Non-pigmented ciliary epithelial cell (primary cell): ENCODE measurements around the gene TMSB10.
"Not testable (repeated sequence)": the region's sequence is repeated elsewhere in the genome, so short reads cannot be mapped to it uniquely, and the experiment has no call there.

ENCODE experiments used
- DNase-seq: peaks from one replicate; pipeline ENCODE4 v3.0.0-alpha.2; 2010; ENCODE audit warnings: low read depth

TMSB10 gene

DNA sequence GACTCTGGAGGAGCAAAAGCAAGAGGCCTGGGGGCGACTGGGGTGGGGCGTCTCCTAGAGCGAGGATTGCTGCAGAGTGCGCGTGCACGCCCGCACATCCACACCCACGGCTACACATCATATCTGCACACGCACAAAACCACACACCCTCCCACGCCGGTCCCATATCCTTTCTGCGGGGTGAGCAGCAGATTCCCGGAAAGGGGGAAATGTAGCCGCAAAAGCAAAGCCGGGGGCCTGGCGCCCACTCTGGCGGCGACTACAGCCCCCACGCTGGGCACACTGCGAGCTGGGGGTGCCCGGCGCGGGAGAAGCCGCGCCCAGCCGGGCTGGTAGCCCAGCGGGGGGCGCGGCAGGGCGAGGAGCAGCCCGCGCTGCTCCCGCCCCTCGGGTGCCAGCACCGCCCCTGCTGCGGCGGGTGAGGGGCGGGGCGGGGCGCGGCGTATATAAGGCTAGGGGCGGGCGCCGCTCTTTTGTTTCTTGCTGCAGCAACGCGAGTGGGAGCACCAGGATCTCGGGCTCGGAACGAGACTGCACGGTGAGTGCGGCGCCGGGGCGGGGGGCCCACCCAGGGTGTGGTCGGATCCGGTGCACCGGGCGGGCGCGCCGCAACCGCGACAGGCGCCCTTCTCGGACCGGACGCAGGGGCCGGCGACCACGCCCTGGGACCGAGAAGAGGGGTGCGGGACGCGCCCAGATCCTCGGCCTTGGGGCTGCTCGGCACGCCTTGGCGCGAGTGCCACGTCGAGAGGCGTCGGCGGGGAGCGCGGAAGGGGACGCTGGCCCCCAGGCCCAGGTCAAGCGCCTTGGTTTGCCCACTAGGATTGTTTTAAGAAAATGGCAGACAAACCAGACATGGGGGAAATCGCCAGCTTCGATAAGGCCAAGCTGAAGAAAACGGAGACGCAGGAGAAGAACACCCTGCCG lies at the start of gene TMSB10:
Gene TMSB10, plus strand, starts transcription at position 476 of the 927 bp plus-strand sequence.
- no peak for DNase-seq

- DNase-seq = no peak
Measured at GRCh38 chr2:84855731-84856130, 49.7 kb upstream of the TMSB10 start.

DNA sequence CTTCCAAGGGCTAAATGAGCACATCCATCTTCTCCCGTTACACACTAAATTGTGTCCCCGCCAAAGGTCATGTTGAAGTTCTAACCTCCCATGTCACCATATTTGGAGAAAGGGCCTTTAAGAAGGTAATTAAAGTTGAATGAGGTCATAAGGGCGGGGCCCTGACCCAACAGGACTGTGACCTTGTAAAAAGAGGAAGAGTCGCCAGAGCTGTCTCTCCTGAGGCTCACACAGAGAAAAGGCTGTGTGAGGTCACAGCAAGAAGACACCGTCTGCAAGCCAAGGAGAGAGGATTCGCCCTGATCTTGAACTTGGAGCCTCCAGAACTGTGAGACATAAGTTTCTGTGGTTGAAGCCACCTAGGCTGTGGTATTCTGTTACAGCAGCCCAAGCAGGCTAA lies 48.7 kb upstream of the TMSB10 start:
- DNase-seq = no peak

- no peak for DNase-seq
Measured at GRCh38 chr2:84857566-84857965, 47.9 kb upstream of the TMSB10 start.

DNA sequence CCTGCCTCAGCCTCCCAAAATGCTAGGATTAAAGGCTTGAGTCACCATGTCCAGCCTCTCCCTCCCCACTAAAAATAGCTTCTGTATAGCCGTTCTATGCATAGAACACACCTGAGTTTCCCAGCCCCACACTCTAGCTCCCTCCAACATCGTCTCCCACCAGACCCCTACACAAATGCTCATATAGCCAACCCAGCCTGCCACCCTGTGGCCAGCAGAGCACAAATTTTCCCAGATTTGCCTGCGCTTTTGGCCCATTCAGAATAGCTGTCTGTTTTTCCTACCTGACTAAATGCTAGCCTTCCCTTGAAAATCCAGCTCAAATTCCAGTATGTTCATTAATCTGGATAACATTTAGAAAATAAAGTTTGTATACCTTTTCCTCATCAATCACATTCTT lies 47.3 kb upstream of the TMSB10 start:
- DNase-seq = no peak

DNA sequence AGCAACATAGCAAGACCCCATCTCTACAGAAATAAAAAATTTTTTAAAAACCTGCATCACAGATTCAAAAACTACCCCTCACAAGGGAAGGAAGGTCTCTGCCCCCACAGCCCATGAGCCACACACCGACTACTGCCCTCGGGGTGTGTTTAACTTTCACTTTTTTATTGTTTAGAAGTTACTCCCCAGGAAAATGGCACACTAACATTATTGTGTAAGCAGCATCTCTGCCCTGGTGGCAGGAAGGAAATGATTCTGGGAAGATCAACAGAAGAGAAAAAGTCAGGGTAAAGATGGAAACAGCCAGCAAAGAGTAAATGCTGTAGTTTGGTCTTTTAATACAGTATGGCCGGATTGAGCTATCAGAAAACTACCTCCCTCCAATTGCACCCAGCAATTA lies 46.5 kb upstream of the TMSB10 start:
- DNase-seq = no peak

DNA sequence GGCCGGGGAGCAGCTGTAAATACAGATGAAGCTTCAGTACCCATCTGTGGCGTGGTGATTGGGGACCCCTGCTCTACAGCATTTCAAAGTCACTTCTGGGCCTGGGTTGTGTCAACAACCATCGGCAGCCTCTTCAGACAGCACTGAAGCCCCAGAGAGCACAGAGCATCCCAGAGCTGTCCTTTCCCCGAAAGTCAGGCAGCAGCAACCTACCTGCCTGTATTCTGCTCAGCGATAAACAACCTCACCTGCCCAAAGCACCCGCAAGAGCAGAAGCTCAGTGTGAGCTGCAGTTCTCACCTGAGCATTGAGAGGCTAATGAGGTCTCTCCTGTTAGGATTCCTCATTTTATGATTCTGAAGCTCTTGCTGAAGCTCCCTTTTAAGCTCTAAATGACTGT lies 43.9 kb upstream of the TMSB10 start:
- DNase-seq = no peak

DNA sequence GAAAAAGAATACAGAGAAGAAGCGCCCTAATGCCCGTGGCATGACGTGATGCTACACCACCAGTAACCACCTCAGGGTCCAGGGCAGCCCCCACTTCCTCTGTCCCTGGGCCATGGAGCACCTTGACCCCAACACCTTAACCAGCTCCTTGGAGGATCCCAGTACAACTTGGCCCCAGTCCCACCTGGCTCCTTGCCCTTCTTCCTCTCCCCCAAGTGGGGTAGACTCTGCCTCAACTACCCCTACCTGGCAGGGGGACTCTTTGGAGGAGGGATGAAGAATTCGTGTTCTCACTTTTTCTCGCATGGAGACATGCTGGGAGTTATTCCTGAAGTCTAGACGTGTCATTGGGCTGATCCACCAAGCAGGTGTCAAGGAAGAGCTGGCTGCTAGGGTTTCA lies 43.5 kb upstream of the TMSB10 start:
- DNase-seq = no peak

DNA sequence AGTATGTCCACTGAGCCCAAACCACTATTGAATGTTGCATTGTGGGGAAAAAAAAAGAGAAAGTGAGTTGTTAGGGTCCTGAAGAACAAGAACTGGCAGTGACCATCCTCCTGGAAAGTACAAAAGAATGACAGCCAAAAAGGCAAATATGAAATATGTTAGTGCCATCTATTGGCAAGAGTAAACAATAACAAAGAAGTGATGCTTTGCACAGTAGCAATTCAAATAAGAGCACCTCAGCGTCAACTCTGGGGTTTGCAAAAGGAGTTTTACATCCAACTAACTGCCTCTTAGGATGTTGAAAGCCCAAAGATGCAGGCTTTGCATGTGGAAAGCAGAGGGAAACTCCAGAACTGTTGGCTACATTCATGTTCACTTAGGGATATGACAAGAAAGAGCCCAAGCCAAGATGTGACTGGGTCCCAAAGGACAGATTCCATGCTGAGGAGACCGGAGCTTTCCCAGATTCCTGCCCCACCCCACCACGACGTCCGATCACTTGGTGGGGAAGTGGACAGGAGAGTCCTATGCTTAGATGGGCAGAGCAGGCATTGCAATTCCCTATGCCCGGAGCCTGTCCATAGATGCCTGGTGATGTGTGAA lies 40.2 kb upstream of the TMSB10 start:
- no peak for DNase-seq

- DNase-seq = no peak
Measured at GRCh38 chr2:84866122-84866521, 39.3 kb upstream of the TMSB10 start.

DNA sequence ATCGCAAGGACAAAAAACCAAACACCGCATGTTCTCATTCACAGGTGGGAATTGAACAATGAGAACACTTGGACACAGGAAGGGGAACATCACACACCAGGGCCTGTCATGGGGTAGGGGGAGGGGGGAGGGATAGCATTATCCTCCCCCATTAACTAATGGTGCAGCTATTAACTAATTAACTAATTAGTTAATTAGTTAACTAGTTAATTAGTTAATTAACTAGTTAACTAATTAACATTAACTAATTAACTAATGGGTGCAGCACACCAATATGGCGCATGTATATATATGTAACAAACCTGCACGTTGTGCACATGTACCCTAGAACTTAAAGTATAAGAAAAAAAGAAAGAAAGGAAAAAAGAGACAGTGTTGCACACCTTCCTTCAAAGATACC lies 37.1 kb upstream of the TMSB10 start:
- not testable (repeated sequence) for DNase-seq

GRCh38 chr2:84870306-84870705 lies 35.1 kb upstream of the TMSB10 start:
- no peak for DNase-seq

- DNase-seq = not testable (repeated sequence)
Measured at GRCh38 chr2:84872691-84873090, 32.8 kb upstream of the TMSB10 start.

DNA sequence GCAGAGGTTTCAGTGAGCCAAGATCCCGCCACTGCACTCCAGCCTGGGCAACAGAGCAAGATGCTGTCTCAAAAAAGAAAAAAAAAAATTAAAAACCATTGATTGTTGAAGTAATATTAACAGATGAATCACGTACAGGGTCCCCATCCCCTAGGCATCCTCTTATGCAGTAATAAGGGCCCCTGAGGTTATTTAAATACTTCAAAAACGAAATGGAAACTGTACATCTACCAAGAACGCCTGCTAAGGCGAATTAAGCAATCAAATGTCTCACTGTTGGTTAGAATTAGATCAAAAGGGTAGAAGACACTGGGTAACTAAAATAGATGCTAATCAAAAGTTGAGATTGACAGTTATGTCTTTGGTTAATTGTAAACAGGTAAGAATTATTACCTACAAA lies 32.1 kb upstream of the TMSB10 start:
- DNase-seq = no peak

GRCh38 chr2:84874381-84875212 lies 30.9 kb upstream of the TMSB10 start:
- peak; percentile 28 for DNase-seq

GRCh38 chr2:84875213-84875560 lies 30.3 kb upstream of the TMSB10 start:
- DNase-seq = no peak

GRCh38 chr2:84875619-84876018 lies 29.8 kb upstream of the TMSB10 start:
- not testable (repeated sequence) for DNase-seq

- DNase-seq = no peak
Measured at GRCh38 chr2:84876369-84876768, 29.1 kb upstream of the TMSB10 start.

- no peak for DNase-seq
Measured at GRCh38 chr2:84878459-84878858, 27.0 kb upstream of the TMSB10 start.

DNA sequence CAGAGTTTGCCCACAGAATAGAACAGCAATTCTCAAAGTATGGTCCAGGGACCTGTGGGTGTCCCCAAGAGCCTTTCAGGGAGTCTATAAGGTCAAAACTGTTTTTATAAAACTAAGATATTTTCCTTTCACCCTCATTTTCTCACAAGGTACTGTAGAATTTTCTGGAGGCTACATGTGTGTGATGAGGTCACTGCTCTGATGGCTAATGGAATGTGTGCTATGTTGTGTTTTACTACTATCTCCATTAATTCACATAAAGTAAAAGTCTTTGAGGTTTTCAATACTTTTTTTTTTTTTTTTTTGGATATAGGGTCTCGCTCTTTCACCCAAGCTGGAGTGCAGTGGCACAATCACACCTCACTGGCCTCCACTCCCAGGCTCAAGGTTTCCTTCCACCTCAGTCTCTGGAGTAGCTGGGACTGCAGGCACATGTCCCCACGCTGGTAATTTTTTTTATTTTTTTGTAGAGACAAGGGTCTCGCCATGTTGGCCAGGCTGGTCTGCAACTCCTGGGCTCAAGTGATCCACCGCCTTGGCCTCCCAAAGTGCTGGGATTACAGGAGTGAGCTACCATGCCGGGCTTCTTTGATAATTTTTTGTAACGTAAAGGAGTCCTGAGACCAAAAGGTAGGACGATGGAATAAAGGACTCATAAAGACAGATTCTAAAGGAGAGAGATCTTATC lies 26.4 kb upstream of the TMSB10 start:
- no peak for DNase-seq

DNA sequence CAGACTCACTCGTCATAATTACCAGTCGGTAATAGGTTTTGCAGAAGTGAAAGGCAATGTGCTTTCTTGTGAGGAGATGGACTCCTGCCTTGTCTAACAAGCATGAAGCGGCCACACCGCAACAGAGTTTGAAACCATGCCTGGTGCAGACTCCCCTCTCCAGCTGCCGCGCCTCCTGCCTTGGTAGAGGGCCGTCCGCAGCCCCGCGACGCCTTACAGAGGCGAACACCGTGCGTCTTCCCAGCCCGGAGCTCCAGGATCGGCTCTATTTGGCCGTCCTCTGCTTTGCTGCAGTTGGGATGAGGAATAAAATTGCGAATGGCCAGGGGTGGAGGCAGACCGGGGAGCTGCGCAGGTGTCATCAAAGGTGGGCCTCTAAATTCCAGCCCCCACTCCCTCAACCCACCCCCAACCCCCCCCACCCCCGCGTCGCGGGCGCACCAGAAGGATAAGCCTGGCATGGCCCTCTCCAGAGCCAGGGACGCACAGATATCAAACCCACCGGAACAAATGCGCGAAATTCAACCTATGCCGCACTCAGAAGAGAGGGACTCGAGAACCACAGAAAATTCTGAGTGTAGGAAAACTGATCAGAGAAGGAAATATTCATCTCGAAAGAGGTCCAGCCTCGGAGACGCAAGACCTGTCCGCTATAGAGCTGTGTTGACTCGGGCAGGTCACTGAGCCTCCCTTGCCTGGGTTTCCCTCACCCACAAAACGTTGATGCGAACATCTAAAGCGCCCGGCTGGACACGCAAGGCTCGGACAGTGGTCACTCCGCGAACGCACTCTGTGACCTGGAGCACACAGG lies 25.7 kb upstream of the TMSB10 start:
- DNase-seq = no peak

GRCh38 chr2:84880395-84880644 lies 25.1 kb upstream of the TMSB10 start:
- no peak for DNase-seq
